HEK293 (cell line): Measurements from ENCODE around the gene SHISA5.
A peak's percentile ranks its signal among the peaks of the same experiment; 100 is the strongest.
"Not testable (repeated sequence)": the region's sequence is repeated elsewhere in the genome, so short reads cannot be mapped to it uniquely, and the experiment has no call there.

Experiments used
- CTCF ChIA-PET: fragments of 350-600 bp; formaldehyde crosslinking; extraction: SDS; loops from one replicate; lab custom pipeline; 2021; ENCODE audit warnings: antibody characterized with exemption; lab: Yijun Ruan, JAX
- POLR2A ChIA-PET: fragments of 300-600 bp; formaldehyde crosslinking; extraction: SDS; loops from one replicate; lab custom pipeline; 2020; ENCODE audit warnings: antibody characterized with exemption, inconsistent platforms; lab: Yijun Ruan, JAX
- H3K27ac ChIP-seq: fragments of 200-500 bp; sonication (Bioruptor generic); 2 replicates; pipeline ENCODE4 v1.5.1; 2014; ENCODE audit warnings: low read depth, low read length, control low read depth, inconsistent platforms; ENCODE audit errors: extremely low read depth
- H3K36me3 ChIP-seq, 2 experiments: fragments of 200-500 bp in 1 of 2; sonication (Bioruptor generic) in 1 of 2; 1 replicate in 1 of 2; 2 replicates in 1 of 2; pipeline ENCODE4 v1.5.1; 2014 to 2017; ENCODE audit warnings: inconsistent platforms in 2 of 2, low read length in 2 of 2; ENCODE audit not compliant: control insufficient read depth in 2 of 2, insufficient read depth in 1 of 2
- H3K4me1 ChIP-seq: fragments of 200-500 bp; sonication (Bioruptor generic); 2 replicates; pipeline ENCODE4 v1.5.1; 2014; ENCODE audit warnings: mild to moderate bottlenecking, low read length, inconsistent platforms; ENCODE audit not compliant: control insufficient read depth, insufficient read depth
- H3K4me3 ChIP-seq: 2 replicates; pipeline ENCODE4 v1.5.1; 2011; ENCODE audit warnings: low read depth, mild to moderate bottlenecking, control low read depth, low read length, moderate library complexity
- H3K9me3 ChIP-seq: fragments of 200-500 bp; sonication (Bioruptor generic); 2 replicates; pipeline ENCODE4 v1.5.1; 2014; ENCODE audit warnings: low read depth, low read length, inconsistent platforms; ENCODE audit not compliant: control insufficient read depth, insufficient read depth
- EGR2 ChIP-seq: fragments of 450-650 bp; formaldehyde crosslinking; IDR thresholded peaks from 2 replicates; pipeline ENCODE4 v1.5.1; 2016; ENCODE audit warnings: low read depth, missing biosample characterization, missing genetic modification characterization
- GLIS1 ChIP-seq: fragments of 450-650 bp; formaldehyde crosslinking; IDR thresholded peaks from 2 replicates; pipeline ENCODE4 v1.5.1; 2016; ENCODE audit warnings: missing biosample characterization, missing genetic modification characterization
- KLF16 ChIP-seq: fragments of 450-650 bp; formaldehyde crosslinking; IDR thresholded peaks from 2 replicates; pipeline ENCODE4 v1.5.1; 2017; ENCODE audit warnings: missing biosample characterization, missing genetic modification characterization
- MEIS1 ChIP-seq: sonication (generic); formaldehyde crosslinking; IDR thresholded peaks from 2 replicates; pipeline ENCODE4 v1.8.1; 2022; ENCODE audit warnings: missing genetic modification reagents, mild to moderate bottlenecking, borderline replicate concordance
- SP7 ChIP-seq: fragments of 450-650 bp; formaldehyde crosslinking; IDR thresholded peaks from 2 replicates; pipeline ENCODE4 v1.5.1; 2016; ENCODE audit warnings: missing biosample characterization, missing genetic modification characterization
- ZBTB8A ChIP-seq: fragments of 450-650 bp; formaldehyde crosslinking; IDR thresholded peaks from 2 replicates; pipeline ENCODE4 v1.5.1; 2016; ENCODE audit warnings: missing biosample characterization, missing genetic modification characterization
- ZIC2 ChIP-seq: fragments of 450-650 bp; formaldehyde crosslinking; IDR thresholded peaks from 2 replicates; pipeline ENCODE4 v1.5.1; 2016; ENCODE audit warnings: missing biosample characterization, missing genetic modification characterization
- ZNF140 ChIP-seq: fragments of 450-650 bp; formaldehyde crosslinking; IDR thresholded peaks from 2 replicates; pipeline ENCODE4 v1.5.1; 2016; ENCODE audit warnings: missing biosample characterization, missing genetic modification characterization
- ZNF221 ChIP-seq: fragments of 450-650 bp; formaldehyde crosslinking; IDR thresholded peaks from 2 replicates; pipeline ENCODE4 v1.5.1; 2017; ENCODE audit warnings: missing biosample characterization, missing genetic modification characterization, borderline replicate concordance
- ZNF292 ChIP-seq: fragments of 450-650 bp; formaldehyde crosslinking; IDR thresholded peaks from 2 replicates; pipeline ENCODE4 v1.5.1; 2016; ENCODE audit warnings: low read depth, missing biosample characterization, missing genetic modification characterization, borderline replicate concordance
- ZNF423 ChIP-seq: fragments of 450-650 bp; formaldehyde crosslinking; IDR thresholded peaks from 2 replicates; pipeline ENCODE4 v1.5.1; 2016; ENCODE audit warnings: missing biosample characterization, missing genetic modification characterization
- ZNF549 ChIP-seq: fragments of 450-650 bp; IDR thresholded peaks from 2 replicates; pipeline ENCODE4 v1.5.1; 2018; ENCODE audit warnings: missing biosample characterization, missing genetic modification characterization, mild to moderate bottlenecking, inconsistent platforms, moderate library complexity
- ZNF555 ChIP-seq: fragments of 450-650 bp; formaldehyde crosslinking; conservative IDR thresholded peaks from 2 replicates; pipeline ENCODE4 v1.5.1; 2017; ENCODE audit warnings: missing biosample characterization, mild to moderate bottlenecking, missing genetic modification characterization, inconsistent platforms
- ZNF610 ChIP-seq: fragments of 450-650 bp; formaldehyde crosslinking; IDR thresholded peaks from 2 replicates; pipeline ENCODE4 v1.5.1; 2016; ENCODE audit warnings: missing biosample characterization, missing genetic modification characterization, borderline replicate concordance
- ZNF621 ChIP-seq: fragments of 450-650 bp; formaldehyde crosslinking; IDR thresholded peaks from 2 replicates; pipeline ENCODE4 v1.5.1; 2017; ENCODE audit warnings: missing biosample characterization, missing genetic modification characterization

Gene SHISA5

DNA sequence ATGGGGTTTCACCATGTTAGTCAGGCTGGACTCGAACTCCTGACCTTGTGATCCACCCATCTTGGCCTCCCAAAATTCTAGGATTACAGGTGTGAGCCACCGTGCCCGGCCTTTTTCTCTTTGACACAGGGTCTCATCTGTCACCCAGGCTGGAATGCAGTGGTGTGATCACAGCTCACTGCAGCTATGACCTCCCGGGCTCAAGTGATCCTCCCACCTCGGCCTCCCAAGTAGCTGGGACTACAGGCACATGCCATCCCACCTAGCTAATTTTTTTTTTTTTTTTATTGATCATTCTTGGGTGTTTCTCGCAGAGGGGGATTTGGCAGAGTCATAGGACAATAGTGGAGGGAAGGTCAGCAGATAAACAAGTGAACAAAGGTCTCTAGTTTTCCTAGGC is 21.2 kb downstream of the SHISA5 start:
- H3K4me3 ChIP-seq, POLR2A ChIA-PET, H3K36me3 ChIP-seq, H3K27ac ChIP-seq, H3K4me1 ChIP-seq, H3K9me3 ChIP-seq: not testable (repeated sequence)
- TF ChIP-seq GLIS1 (tag by site-specific recombination), result peak; percentile 55
- CTCF ChIA-PET, result interaction anchor here (1.7 kb wide), 1 partner anchor 10 kb away, joined by 4 read pairs; no protein-coding TSS in a partner anchor

DNA sequence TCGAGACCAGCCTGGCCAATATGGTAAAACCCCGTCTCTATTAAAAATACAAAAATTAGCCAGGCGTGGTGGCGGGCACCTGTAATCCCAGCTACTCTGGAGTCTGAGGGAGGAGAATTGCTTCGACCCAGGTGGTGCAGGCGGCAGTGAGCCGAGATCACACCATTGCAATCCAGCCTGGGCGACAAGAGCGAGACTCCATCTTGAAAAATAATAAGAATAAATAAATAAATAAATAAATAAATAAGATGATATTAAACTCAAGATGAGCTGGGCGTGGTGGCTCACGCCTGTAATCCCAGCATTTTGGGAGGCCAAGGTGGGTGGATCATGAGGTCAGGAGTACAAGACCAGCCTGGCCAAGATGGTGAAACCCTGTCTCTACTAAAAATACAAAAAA is 23.1 kb downstream of the SHISA5 start:
- H3K4me1 ChIP-seq, H3K27ac ChIP-seq, H3K36me3 ChIP-seq, H3K9me3 ChIP-seq, CTCF ChIA-PET, H3K4me3 ChIP-seq, POLR2A ChIA-PET: not testable (repeated sequence)

DNA sequence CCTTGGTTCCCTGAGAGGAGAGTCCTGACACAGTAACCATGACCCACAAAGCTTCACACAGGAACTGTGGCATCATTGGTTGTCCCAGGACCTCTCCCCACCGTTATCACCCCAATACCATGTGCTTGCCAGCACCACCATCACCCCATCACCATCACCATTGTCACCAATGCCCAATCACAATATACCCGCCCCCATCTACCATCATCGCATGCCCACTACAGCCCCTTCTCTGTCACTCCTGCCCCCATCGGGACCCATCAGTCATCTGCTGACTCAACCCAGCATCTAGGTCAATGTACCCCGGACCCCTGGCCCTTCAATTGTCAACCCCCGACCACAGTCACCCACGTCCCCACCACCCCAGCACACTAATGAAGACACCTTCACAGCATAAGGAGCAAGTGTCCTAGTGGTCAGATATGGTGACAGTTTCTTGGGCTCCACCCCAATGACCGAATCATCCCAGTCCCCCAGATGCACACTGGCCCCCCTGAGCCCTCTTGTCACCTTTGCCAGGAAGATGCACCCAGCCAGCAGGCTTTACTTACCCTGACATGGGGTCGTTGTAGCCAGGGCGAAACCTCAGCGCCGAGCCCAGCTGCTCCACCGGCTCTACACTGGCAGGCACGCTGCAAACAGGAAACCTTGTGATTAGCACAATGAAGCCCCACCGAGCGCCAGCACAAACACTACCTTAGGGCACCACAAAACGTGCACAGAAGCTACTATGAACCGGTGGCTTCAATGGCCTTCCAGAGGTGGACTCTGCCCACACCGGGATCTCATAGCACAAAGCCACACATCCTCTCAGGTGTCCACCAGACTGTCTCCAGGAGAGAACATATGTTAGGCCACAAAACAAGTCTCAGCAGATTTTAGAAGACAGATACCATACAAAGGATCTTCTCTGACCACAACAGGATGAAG is 25.1 kb downstream of the SHISA5 start:
- CTCF ChIA-PET, result interaction anchor here (0.8 kb wide), 1 partner anchor 205 kb away, joined by 6 read pairs; no protein-coding TSS in a partner anchor
- Histone ChIP-seq H3K4me1 (no peaks in the 10 kb centered on the region), H3K27ac (no peak overlapping the region), H3K36me3 (no peaks in the 10 kb centered on the region), H3K4me3 (no peak overlapping the region), H3K9me3 (no peaks in the 10 kb centered on the region)
- TF ChIP-seq KLF16, result no peak
- TF ChIP-seq ZNF549 (tag by site-specific recombination), result no peak
- TF ChIP-seq ZNF423 (tag by site-specific recombination), result no peak
- TF ChIP-seq ZNF140 (tag by site-specific recombination), result no peak
- no peak for TF ChIP-seq ZBTB8A (tag by site-specific recombination)
- TF ChIP-seq ZNF292 (tag by site-specific recombination), result no peak
- POLR2A ChIA-PET, result no interaction called here

DNA sequence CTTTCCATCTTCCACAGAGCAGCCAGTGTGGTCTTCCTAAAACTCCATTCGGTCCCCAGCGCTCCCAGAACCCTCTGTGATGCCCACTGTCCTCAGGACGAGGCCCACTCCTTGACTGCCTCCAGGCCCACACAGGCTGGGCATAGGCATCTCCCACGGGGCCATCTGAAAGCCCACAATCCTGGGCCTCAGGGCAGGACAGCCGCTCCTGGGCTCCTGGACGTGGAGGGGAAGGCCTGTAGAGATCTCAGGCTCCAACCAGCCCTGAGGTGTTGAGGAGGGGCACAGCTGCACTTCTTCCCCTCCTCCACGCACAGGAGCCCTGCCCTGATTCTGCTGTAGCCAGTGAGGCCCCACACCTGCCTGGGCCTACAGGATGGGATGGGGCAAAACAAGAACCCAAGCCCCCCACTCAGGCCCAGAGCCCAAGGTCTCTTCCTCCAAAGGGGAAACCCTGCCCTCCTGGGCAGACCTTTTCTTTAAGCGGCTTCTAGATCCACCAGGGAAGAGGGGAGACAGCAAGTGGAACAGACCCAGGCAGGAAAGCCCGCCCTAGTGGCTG is 25.9 kb downstream of the SHISA5 start:
- ChIA-PET CTCF (no interaction called here), POLR2A (no interaction called here)
- no peaks in the 10 kb centered on the region for H3K4me1 ChIP-seq
- H3K9me3 ChIP-seq, result no peaks in the 10 kb centered on the region
- H3K36me3 ChIP-seq, result no peaks in the 10 kb centered on the region
- TF ChIP-seq ZNF610 (tag by site-specific recombination) (no peak), ZNF221 (no peak), ZNF555 (tag by site-specific recombination) (no peak), SP7 (tag by site-specific recombination) (no peak), ZNF621 (tag by site-specific recombination) (no peak), MEIS1 (no peak), EGR2 (tag by site-specific recombination) (peak; percentile 4; the same call in 1 of the 2 replicates), ZIC2 (tag by site-specific recombination) (no peak)
- no peak overlapping the region for H3K4me3 ChIP-seq
- H3K27ac ChIP-seq, result no peak overlapping the region
